ENCODE results near the gene LMAN1L.

GRCh38 chr15:74873756-74874424, 61.3 kb downstream of the LMAN1L start:
- no peak for TF ChIP-seq POLR2A (IDR thresholded peaks at IDR 0.05; ENCODE audit: low read length)
- no peak for TF ChIP-seq GATA1 (IDR thresholded peaks at IDR 0.05; ENCODE audit: low read depth, low read length)
